ENCODE measurements around the gene TBX15.

DNA sequence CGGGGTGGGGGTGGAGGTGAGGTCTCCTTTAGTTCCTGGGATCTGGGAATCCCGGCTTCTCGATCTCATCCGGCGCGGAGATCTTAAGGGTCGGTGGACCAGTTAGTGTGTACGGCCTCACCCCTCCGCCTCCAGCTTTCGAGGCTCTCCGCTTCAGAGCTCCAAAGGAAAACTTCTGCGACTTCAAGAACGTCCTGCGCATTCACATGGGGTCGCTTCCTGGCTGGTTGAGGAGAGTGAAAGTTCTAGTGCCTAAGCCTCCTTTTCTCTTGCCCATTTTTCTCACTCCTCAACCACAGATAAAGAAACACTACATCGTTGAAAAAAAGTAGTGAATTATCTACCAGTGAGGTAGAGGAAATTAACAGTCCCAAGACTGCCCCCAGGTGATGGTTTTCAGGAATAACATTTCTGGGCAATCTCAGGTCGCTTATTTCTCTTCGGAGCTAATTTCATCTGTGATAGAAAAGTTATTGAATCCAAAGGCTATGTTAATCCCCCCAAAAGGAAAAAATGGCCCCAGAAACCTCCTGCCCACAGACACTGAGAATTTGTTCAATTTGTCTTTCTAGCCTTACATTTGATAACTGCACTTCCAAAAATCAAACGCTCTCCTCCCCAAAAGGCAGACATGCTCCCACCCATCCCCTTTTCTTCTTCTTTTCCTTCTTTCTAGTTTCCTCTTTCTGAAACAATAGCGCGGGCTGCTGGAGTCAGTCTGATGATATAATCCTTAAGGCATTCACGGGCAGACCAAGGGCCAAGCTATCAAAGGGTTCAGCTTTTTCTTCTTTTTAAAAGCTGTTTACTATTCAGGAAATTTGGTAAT is 20.6 kb upstream of the TBX15 start:
- TF ChIP-seq, protein P1, sequence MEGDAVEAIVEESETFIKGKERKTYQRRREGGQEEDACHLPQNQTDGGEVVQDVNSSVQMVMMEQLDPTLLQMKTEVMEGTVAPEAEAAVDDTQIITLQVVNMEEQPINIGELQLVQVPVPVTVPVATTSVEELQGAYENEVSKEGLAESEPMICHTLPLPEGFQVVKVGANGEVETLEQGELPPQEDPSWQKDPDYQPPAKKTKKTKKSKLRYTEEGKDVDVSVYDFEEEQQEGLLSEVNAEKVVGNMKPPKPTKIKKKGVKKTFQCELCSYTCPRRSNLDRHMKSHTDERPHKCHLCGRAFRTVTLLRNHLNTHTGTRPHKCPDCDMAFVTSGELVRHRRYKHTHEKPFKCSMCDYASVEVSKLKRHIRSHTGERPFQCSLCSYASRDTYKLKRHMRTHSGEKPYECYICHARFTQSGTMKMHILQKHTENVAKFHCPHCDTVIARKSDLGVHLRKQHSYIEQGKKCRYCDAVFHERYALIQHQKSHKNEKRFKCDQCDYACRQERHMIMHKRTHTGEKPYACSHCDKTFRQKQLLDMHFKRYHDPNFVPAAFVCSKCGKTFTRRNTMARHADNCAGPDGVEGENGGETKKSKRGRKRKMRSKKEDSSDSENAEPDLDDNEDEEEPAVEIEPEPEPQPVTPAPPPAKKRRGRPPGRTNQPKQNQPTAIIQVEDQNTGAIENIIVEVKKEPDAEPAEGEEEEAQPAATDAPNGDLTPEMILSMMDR (IDR thresholded peaks at IDR 0.05), result peak in 2 of 3 donors; percentile 21 to 41
- TF ChIP-seq POLR2A (IDR thresholded peaks at IDR 0.05) (no peak), EP300 (IDR thresholded peaks at IDR 0.05) (no peak)
